Measurements from ENCODE around the gene PAX5.

PAX5 gene

GRCh38 chr9:36854751-36855150, 179.3 kb downstream of the PAX5 start:
- no peak for TF ChIP-seq CTCF (IDR thresholded peaks at IDR 0.05; ENCODE audit: control insufficient read depth, extremely low read depth, insufficient read depth)
- no peak overlapping the region for H3K4me3 ChIP-seq (ENCODE audit: low read depth, low read length)
- no peak for DNase-seq (ENCODE audit: low read depth)

GRCh38 chr9:36854034-36854433, 180.0 kb downstream of the PAX5 start:
- no peak for DNase-seq (ENCODE audit: low read depth)
- no peak for TF ChIP-seq CTCF (IDR thresholded peaks at IDR 0.05; ENCODE audit: control insufficient read depth, extremely low read depth, insufficient read depth)
- H3K4me3 ChIP-seq (ENCODE audit: low read depth, low read length), result no peak overlapping the region

- TF ChIP-seq CTCF (IDR thresholded peaks at IDR 0.05; ENCODE audit: control insufficient read depth, extremely low read depth, insufficient read depth), result no peak
- DNase-seq (ENCODE audit: low read depth), result no peak
- no peak overlapping the region for H3K4me3 ChIP-seq (ENCODE audit: low read depth, low read length)
Measured at GRCh38 chr9:36853233-36853632, 180.8 kb downstream of the PAX5 start.

- H3K4me3 ChIP-seq (ENCODE audit: low read depth, low read length), result no peak overlapping the region
- TF ChIP-seq CTCF (IDR thresholded peaks at IDR 0.05; ENCODE audit: control insufficient read depth, extremely low read depth, insufficient read depth), result no peak
- DNase-seq (ENCODE audit: low read depth), result no peak
Measured at GRCh38 chr9:36849943-36850342, 184.1 kb downstream of the PAX5 start.

GRCh38 chr9:36848946-36849345, 185.1 kb downstream of the PAX5 start:
- DNase-seq (ENCODE audit: low read depth), result no peak
- no peak for TF ChIP-seq CTCF (IDR thresholded peaks at IDR 0.05; ENCODE audit: control insufficient read depth, extremely low read depth, insufficient read depth)
- no peak overlapping the region for H3K4me3 ChIP-seq (ENCODE audit: low read depth, low read length)

- DNase-seq (ENCODE audit: low read depth), result no peak
- TF ChIP-seq CTCF (IDR thresholded peaks at IDR 0.05; ENCODE audit: control insufficient read depth, extremely low read depth, insufficient read depth), result no peak
- no peak overlapping the region for H3K4me3 ChIP-seq (ENCODE audit: low read depth, low read length)
Measured at GRCh38 chr9:36847781-36848673, 186.0 kb downstream of the PAX5 start.

GRCh38 chr9:36846621-36847020, 187.4 kb downstream of the PAX5 start:
- no peak for TF ChIP-seq CTCF (IDR thresholded peaks at IDR 0.05; ENCODE audit: control insufficient read depth, extremely low read depth, insufficient read depth)
- DNase-seq (ENCODE audit: low read depth), result no peak

More at GRCh38 chr9:36846621-36847020, 187.4 kb downstream of the PAX5 start:
- no peak overlapping the region for H3K4me3 ChIP-seq (ENCODE audit: low read depth, low read length)
